Measurements from ENCODE around the gene SSBP2.
"Not testable (repeated sequence)": the region's sequence is repeated elsewhere in the genome, so short reads cannot be mapped to it uniquely, and the experiment has no call there.

Gene SSBP2

GRCh38 chr5:81724571-81724970, 26.3 kb downstream of the SSBP2 start:
- no peak for DNase-seq

DNA sequence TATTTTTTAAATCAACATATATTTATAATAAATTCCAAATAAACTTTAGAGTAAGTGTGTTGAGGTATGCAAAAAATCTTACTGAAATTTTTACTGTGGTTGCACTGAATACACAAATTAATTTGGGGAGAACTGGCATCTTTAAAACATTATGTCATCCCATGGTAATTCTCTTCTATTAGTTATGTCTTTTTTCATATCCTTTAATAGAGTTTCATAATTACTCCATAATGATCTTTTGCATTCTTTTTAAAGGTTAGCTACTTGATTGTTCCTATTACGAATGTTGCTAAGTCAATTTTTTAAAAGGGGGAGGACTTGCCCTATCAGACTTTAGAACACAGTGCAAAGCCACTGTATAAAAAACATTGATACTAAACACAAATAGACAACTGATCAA, 26.8 kb downstream of the SSBP2 start:
- no peak for DNase-seq

DNA sequence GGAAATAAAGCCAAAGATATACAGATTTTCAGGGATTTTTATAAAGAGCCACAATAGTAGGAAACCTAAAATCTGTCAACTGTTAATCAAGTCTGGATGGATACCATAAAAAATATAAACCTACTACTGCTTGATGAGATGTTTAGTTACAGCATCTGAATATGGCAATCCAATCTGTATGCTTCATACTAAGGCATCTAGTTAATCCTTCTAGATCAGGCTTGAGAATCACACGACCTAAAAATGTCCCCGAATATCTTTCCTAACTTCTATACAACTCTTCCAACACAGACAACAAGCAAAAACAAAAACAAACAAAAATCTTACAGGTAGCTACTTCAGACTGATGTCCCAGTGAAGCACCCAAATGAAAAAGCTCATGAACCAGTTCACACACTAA, 29.8 kb downstream of the SSBP2 start:
- DNase-seq = no peak

DNA sequence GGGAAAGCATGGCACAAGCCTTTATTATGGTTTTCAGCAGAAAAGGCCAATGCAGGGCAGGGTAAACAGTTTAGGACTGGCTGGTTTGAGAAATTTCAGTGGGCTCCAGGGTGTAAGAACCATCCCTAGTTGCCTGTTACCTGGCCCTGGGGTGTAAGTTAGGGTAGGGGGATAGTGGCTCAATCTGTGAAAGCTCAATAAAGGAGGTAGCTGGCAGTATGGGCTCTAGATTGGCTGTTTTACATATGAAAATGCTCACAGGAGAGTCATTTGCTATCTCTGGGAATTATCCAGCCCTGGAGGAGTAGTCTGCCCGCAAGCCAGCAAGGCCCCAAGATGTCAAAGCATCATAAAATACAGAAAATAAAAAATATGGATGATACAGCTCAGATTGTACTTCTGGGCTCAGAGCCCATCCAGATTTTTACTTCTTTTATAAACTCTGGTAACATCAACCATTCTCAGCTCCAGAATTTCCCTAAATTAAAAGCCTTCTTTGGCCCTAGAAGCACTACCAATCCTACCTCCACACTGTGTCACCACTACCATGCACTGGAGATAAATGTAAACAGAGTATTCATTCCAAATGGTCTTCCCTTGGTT, 31.1 kb downstream of the SSBP2 start:
- DNase-seq = no peak

DNA sequence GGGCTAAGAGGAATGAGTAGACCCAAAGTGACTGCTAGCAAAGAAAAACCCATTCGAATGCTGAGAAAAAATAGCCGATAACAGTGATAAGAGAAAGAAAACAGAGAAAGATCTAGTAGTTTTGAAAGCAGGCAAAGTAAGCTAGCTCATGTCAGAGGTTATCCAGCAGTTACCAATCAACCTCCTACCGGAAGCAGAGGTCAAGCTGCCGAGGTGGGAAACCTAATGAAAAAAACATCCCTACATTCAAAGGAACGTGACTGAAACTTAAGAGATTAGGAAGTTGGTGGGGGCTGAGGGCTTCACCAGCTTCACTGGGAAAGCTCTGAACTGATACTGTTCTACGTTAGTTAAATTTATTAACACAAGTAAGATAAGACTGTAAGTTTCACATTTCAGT, 32.6 kb downstream of the SSBP2 start:
- DNase-seq = no peak

DNA sequence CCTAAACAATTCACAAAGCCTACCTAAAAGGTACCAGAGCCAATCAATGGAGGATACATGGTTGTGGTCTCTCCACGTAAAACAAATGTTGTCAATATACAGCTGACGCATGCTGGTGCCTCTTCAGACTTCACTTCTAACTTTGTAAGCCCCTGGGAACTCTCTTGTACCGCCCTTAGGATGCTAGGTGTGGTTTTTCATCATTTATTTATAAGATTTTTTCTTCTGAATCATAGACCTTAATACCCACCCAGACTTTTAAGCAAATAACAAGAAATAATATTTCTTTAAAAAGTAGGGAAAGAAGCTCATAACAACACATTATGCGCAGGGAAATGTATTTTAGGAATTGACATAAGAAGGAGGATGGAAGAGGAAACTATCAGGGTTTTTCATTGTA, 33.0 kb downstream of the SSBP2 start:
- no peak for DNase-seq

DNA sequence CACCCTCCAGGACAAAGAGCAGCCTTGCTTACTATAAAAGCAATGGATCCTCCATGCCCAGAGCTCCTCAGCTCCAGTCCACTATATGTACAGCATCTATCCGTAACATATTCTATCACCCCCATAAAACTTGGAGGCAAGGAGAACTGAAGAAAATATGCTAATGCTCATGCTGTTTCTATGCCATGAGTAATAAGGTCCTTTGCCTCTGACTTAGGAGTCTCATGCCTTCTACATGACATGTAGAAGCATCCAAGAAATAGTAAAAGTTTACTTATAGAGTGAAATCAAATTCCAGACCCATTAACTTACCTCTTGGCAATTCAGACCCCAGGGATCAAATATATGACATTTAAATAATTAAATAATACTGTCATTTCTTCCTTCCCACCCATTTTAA, 33.7 kb downstream of the SSBP2 start:
- DNase-seq = no peak

DNA sequence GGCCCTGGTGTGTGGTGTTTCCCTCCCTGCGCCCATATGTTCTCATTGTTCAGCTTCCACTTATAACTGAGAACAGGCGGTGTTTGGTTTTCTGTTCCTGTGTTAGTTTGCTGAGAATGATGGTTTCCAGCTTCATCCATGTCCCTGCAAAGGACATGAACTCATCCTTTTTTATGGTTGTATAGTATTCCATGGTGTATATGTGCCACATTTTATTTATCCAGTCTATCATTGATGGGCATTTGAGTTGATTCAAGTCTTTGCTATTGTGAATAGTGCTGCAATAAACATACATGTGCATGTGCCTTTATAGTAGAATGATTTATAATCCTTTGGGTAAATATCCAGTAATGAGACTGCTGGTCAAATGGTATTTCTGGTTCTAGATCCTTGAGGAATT, 36.8 kb downstream of the SSBP2 start:
- not testable (repeated sequence) for DNase-seq

DNA sequence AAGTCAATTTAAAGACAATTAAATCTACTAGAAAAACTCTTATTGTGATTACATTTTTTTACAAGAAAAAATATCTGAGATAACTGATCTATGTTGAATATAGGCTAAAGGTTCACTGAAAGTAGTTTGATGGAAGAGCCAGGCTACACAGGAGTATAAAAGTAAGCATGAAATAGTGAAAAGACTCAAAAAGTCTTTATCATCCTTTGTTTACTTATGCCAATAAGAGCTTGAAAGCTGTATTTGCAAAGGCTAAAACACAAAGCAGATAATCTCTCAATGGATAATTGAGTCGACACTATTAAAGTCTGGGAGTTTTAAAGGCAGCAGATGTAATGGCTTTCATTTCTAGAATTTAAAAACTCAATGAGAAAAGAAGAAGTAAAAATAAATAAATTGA, 42.0 kb downstream of the SSBP2 start:
- DNase-seq = no peak

DNA sequence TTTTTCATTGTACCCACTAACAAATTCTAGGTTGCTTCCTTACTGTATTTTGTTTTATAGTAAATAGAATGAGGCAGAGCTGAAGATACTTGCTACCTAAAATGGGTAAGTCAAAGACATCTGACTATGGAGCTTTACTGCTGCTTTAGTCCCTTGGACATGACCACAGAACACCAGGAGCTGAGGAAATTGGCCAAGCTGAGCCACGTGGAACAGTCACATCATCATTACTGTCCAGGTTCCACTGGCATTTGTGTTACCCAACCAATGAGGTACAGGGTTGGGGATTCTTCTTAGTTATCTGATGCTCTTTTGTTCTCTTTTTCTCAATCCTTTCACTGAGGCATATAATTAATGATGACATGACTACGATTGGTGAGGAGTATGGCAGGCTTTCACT, 47.1 kb downstream of the SSBP2 start:
- no peak for DNase-seq

GRCh38 chr5:81700166-81700565, 50.7 kb downstream of the SSBP2 start:
- no peak for DNase-seq

DNA sequence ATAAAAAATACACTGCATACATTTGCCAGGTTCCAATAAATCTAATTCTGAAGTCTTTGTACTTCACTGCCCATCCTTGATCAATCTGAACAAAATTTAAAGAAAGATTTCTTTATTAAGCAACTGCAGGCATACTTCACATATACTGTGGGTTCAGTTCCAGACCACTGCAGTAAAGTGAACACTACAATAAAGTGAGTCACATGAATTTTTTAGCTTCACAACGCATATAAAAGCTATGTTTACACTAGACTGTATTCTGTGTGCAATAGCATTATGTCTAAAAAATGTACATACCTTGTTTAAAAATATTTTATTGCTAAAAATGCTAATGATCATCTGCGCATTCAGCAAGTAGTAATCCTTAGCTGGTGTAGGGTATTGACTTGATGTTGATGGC, 52.1 kb downstream of the SSBP2 start:
- no peak for DNase-seq

- no peak for DNase-seq
Observed at GRCh38 chr5:81696418-81697397, 54.2 kb downstream of the SSBP2 start.

DNA sequence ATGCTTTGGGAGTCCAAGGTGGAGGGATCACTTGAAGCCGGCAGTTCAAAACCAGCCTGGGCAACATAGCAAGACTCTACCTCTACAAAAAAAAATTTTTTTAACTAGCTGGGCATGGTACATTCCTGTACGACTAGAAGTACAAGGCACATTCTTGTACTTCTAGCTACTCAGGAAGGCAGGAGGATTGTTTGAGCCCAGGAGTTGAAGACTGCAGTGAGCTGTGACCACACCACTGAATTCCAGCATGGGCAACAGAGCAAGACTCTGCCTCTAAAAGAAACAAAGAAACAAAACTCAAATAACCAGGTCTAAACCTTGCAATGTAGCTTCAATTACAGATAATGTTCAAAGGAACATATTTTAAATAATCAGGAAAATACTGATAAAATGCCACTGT, 56.2 kb downstream of the SSBP2 start:
- no peak for DNase-seq

- no peak for DNase-seq
Observed at GRCh38 chr5:81688215-81688614, 62.7 kb downstream of the SSBP2 start.

DNA sequence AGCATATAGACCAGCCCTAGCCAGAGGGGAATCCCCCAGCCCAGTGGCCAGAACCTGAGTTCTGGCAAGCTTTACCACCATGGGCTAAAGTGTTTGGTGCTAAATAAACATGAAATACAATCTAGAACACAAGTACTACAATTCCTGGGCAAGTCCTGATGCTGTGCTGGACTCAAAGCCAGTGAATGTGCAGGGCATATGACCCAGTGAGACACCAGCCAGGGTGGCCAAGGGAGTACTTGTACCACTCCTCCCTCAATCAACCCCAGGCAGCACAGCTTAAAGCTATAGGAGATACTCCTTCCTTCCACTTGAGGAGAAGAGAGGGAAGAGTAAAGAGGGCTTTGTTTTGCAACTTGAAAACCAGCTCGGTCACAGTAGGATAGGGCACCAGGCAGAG, 63.6 kb downstream of the SSBP2 start:
- DNase-seq = no peak

DNA sequence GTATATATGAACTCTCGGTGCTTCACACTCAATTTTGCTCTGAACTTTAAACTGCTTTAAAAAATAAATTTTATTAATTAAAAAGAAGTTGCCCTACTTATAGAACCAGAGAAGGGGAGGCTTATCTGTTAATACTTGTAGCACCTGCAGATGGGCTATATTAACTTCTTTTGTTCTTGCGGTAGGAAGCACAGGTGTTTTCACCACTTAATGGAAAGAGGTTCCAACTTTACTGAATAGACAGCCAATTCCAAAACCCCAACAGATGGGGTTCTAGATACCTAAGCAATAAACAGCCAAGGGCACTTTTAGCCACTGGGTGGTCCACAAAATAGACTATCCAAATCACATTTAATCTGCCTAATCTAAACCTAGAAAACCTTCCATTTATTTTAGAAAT, 65.4 kb downstream of the SSBP2 start:
- DNase-seq = no peak

GRCh38 chr5:81679885-81680284, 71.0 kb downstream of the SSBP2 start:
- no peak for DNase-seq

GRCh38 chr5:81675420-81675819, 75.5 kb downstream of the SSBP2 start:
- DNase-seq = no peak

- no peak for DNase-seq
Observed at GRCh38 chr5:81665795-81666194, 85.1 kb downstream of the SSBP2 start.

DNA sequence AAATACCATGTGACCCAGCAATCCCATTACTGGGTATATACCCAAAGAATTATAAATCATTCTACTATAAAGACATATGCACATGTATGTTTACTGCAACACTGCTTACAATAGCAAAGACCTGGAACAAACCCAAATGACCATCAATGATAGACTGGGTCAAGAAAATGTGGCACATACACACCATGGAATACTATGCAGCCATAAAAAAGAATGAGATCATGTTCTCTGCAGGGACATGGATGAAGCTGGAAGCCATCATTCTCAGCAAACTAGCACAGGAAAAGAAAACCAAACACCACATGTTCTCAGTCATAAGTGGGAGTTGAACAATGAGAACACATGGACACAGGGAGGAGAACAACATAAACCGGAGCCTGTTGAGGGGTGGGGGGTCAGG, 90.3 kb downstream of the SSBP2 start:
- not testable (repeated sequence) for DNase-seq

GRCh38 chr5:81657386-81657785, 93.5 kb downstream of the SSBP2 start:
- DNase-seq = no peak

DNA sequence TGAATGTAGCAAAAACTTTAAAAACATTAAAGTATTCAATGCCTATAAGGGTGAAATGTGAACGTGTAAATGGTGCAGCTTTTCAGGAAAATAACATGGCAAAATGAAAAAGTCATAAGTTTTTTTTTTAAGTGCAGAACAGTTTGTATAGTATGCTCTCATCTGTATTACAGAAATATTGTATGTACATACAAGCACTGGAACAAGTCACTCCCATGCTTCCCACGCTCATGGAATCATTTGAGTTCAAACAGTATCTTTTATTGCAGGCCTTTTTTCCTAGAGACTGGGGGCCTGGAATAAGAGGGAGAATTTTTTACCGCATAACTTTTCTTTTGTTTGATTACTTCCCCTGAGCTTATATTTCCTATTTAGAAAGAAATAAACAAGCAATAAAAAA, 94.1 kb downstream of the SSBP2 start:
- DNase-seq = no peak

GRCh38 chr5:81650987-81651386, 99.9 kb downstream of the SSBP2 start:
- DNase-seq = no peak

Measured in stimulated activated CD8-positive, alpha-beta memory T cell treated with anti-CD3 and anti-CD28 coated beads, Interleukin-4, amount 100 ng/mL, for 48 hours (primary cell).